ENCODE results near the gene EPB41L4A.

Gene EPB41L4A

GRCh38 chr5:112407240-112407639 is 11.8 kb downstream of the EPB41L4A start:
- Histone ChIP-seq H3K4me1 (ENCODE audit: low read depth, poor library complexity, severe bottlenecking) (peaks cover 2% of the 10 kb centered on the region), H3K79me2 (ENCODE audit: insufficient read depth, low read depth) (no peaks in the 10 kb centered on the region), H3K9ac (no peak overlapping the region), H3K36me3 (ENCODE audit: insufficient read depth) (no peaks in the 10 kb centered on the region), H3K4me3 (IDR thresholded peaks at IDR 0.05; ENCODE audit: insufficient read depth, low read depth, low read length) (no peak overlapping the region), H2AFZ (ENCODE audit: low read depth) (no peak overlapping the region), H4K20me1 (ENCODE audit: insufficient read depth) (no peaks in the 10 kb centered on the region), H3K4me2 (no peak overlapping the region), H3K27me3 (ENCODE audit: insufficient read depth, low read depth) (no peaks in the 10 kb centered on the region), H3K27ac (no peak overlapping the region)
- no peak for TF ChIP-seq CTCF (conservative IDR thresholded peaks at IDR 0.05; ENCODE audit: low read depth, low read length)

- no peaks in the 10 kb centered on the region for H4K20me1 ChIP-seq (ENCODE audit: insufficient read depth)
- no peaks in the 10 kb centered on the region for H3K4me1 ChIP-seq (ENCODE audit: low read depth, poor library complexity, severe bottlenecking)
- H3K27ac ChIP-seq, result no peak overlapping the region
- no peaks in the 10 kb centered on the region for H3K79me2 ChIP-seq (ENCODE audit: insufficient read depth, low read depth)
- H3K9ac ChIP-seq, result no peak overlapping the region
- no peak for TF ChIP-seq CTCF (conservative IDR thresholded peaks at IDR 0.05; ENCODE audit: low read depth, low read length)
- no peak overlapping the region for H3K4me2 ChIP-seq
- H3K36me3 ChIP-seq (ENCODE audit: insufficient read depth), result no peaks in the 10 kb centered on the region
- no peak overlapping the region for H3K4me3 ChIP-seq (IDR thresholded peaks at IDR 0.05; ENCODE audit: insufficient read depth, low read depth, low read length)
- H2AFZ ChIP-seq (ENCODE audit: low read depth), result no peak overlapping the region
- no peaks in the 10 kb centered on the region for H3K27me3 ChIP-seq (ENCODE audit: insufficient read depth, low read depth)
These were observed 16.0 kb downstream of the EPB41L4A start for GRCh38 chr5:112403069-112403468.

- Histone ChIP-seq H4K20me1 (ENCODE audit: insufficient read depth) (no peaks in the 10 kb centered on the region), H2AFZ (ENCODE audit: low read depth) (no peak overlapping the region), H3K4me3 (IDR thresholded peaks at IDR 0.05; ENCODE audit: insufficient read depth, low read depth, low read length) (no peak overlapping the region), H3K4me2 (no peak overlapping the region), H3K9ac (no peak overlapping the region), H3K27me3 (ENCODE audit: insufficient read depth, low read depth) (no peaks in the 10 kb centered on the region), H3K36me3 (ENCODE audit: insufficient read depth) (no peaks in the 10 kb centered on the region), H3K4me1 (ENCODE audit: low read depth, poor library complexity, severe bottlenecking) (no peaks in the 10 kb centered on the region), H3K27ac (no peak overlapping the region), H3K79me2 (ENCODE audit: insufficient read depth, low read depth) (no peaks in the 10 kb centered on the region)
- no peak for TF ChIP-seq CTCF (conservative IDR thresholded peaks at IDR 0.05; ENCODE audit: low read depth, low read length)
These were observed 17.2 kb downstream of the EPB41L4A start for GRCh38 chr5:112401924-112402323.

- no peak overlapping the region for H2AFZ ChIP-seq (ENCODE audit: low read depth)
- no peak overlapping the region for H3K27ac ChIP-seq
- no peaks in the 10 kb centered on the region for H3K4me1 ChIP-seq (ENCODE audit: low read depth, poor library complexity, severe bottlenecking)
- no peak for TF ChIP-seq CTCF (conservative IDR thresholded peaks at IDR 0.05; ENCODE audit: low read depth, low read length)
- H3K4me3 ChIP-seq (IDR thresholded peaks at IDR 0.05; ENCODE audit: insufficient read depth, low read depth, low read length), result no peak overlapping the region
- H3K79me2 ChIP-seq (ENCODE audit: insufficient read depth, low read depth), result no peaks in the 10 kb centered on the region
- H3K9ac ChIP-seq, result no peak overlapping the region
- no peaks in the 10 kb centered on the region for H3K27me3 ChIP-seq (ENCODE audit: insufficient read depth, low read depth)
- no peaks in the 10 kb centered on the region for H3K36me3 ChIP-seq (ENCODE audit: insufficient read depth)
- no peaks in the 10 kb centered on the region for H4K20me1 ChIP-seq (ENCODE audit: insufficient read depth)
- H3K4me2 ChIP-seq, result no peak overlapping the region
These were observed 21.4 kb downstream of the EPB41L4A start for GRCh38 chr5:112397690-112398089.

Data from KMS-11 (cell line).